A549 (cell line): Measurements from ENCODE around the gene UGT1A4.

Experiments used
- CTCF ChIP-seq: fragments of >200 bp; sonication (Bioruptor Twin); formaldehyde crosslinking; IDR thresholded peaks from 3 replicates; pipeline ENCODE4 v1.5.1; 2016
- EP300 ChIP-seq, 2 experiments: fragments of >200 bp; sonication (Bioruptor Twin); formaldehyde crosslinking; IDR thresholded peaks; 2 replicates in 1 of 2; 3 replicates in 1 of 2; pipeline ENCODE4 v1.6.1; 2016 to 2017
- FOSL2 ChIP-seq, 2 experiments: fragments of 450-650 bp in 1 of 2; fragments of >200 bp in 1 of 2; sonication (Bioruptor Twin) in 1 of 2; formaldehyde crosslinking; IDR thresholded peaks; 2 replicates each; pipeline versions ENCODE4 v1.5.0 to v1.6.1; 2016 to 2020; ENCODE audit warnings: mild to moderate bottlenecking in 1 of 2, moderate library complexity in 1 of 2

GRCh38 chr2:233766416-233766815 is 47.9 kb downstream of the UGT1A4 start:
- TF ChIP-seq EP300 (IDR thresholded peaks at IDR 0.05) (no peak), FOSL2 (IDR thresholded peaks at IDR 0.05) (no peak), FOSL2 (CRISPR knock-in tag; IDR thresholded peaks at IDR 0.05) (no peak), CTCF (no peak)
